ENCODE data around the gene OSGEP. TPM values are rescaled to one million over a fixed set of nuclear protein-coding genes. Genes with fewer than 3 reads are reported as not detected.

OSGEP gene
- total and polyA plus RNA-seq, 4 donors: 35.5 to 54.1 (median 44.2) TPM

GRCh38 chr14:20429801-20430669 is 24.6 kb downstream of the OSGEP start:
- Histone ChIP-seq H3K9ac (ENCODE audit: insufficient read depth in 1 of 2, low read length in 2 of 2) (no peak overlapping the region), H3K9me3 (ENCODE audit: control insufficient read depth in 4 of 4, insufficient read depth in 3 of 4, low read length in 3 of 4) (no peaks in the 10 kb centered on the region), H3K36me3 (ENCODE audit: control insufficient read depth in 4 of 4, insufficient read depth in 4 of 4, low read length in 4 of 4) (no peaks in the 10 kb centered on the region), H3K4me3 (no peak overlapping the region), H3K4me1 (ENCODE audit: control insufficient read depth in 5 of 5, insufficient read depth in 5 of 5, low read length in 5 of 5) (peaks cover 0 to 12% (median 0%) of the 10 kb centered on the region in 5 donors), H3K27ac (ENCODE audit: low read depth in 1 of 2, low read length in 1 of 2) (no peak overlapping the region), H3K27me3 (ENCODE audit: control insufficient read depth in 3 of 3, insufficient read depth in 3 of 3, low read length in 2 of 3) (peaks cover 0 to 7% (median 0%) of the 10 kb centered on the region in 3 donors)
- ATAC-seq (ENCODE audit: insufficient read depth, low FRiP score) (peak; percentile 50), DNase-seq (no peak)
- WGBS, 2 donors: 68% methylated on average over 30 of the region's 30 CpGs
- TF ChIP-seq CTCF (IDR thresholded peaks at IDR 0.05; ENCODE audit: control extremely low read depth, extremely low read depth): no peak

GRCh38 chr14:20428802-20429201 is 25.8 kb downstream of the OSGEP start:
- DNase-seq (no peak), ATAC-seq (ENCODE audit: insufficient read depth, low FRiP score) (no peak)
- no peaks in the 10 kb centered on the region for H3K36me3 ChIP-seq (ENCODE audit: control insufficient read depth in 4 of 4, insufficient read depth in 4 of 4, low read length in 4 of 4)
- no peak for TF ChIP-seq CTCF (IDR thresholded peaks at IDR 0.05; ENCODE audit: control extremely low read depth, extremely low read depth)
- WGBS, 2 donors: 27 to 40% methylated on average over 5 of the region's 5 CpGs
- H3K27me3 ChIP-seq (ENCODE audit: control insufficient read depth in 3 of 3, insufficient read depth in 3 of 3, low read length in 2 of 3): peaks cover 0 to 2% (median 0%) of the 10 kb centered on the region in 3 donors
- no peak overlapping the region for H3K27ac ChIP-seq (ENCODE audit: low read depth in 1 of 2, low read length in 1 of 2)
- no peaks in the 10 kb centered on the region for H3K9me3 ChIP-seq (ENCODE audit: control insufficient read depth in 4 of 4, insufficient read depth in 3 of 4, low read length in 3 of 4)
- H3K4me3 ChIP-seq: no peak overlapping the region
- no peak overlapping the region for H3K9ac ChIP-seq (ENCODE audit: insufficient read depth in 1 of 2, low read length in 2 of 2)
- peaks cover 0 to 9% (median 0%) of the 10 kb centered on the region in 5 donors for H3K4me1 ChIP-seq (ENCODE audit: control insufficient read depth in 5 of 5, insufficient read depth in 5 of 5, low read length in 5 of 5)

GRCh38 chr14:20428010-20428365 is 26.6 kb downstream of the OSGEP start:
- peaks cover 0 to 9% (median 0%) of the 10 kb centered on the region in 5 donors for H3K4me1 ChIP-seq (ENCODE audit: control insufficient read depth in 5 of 5, insufficient read depth in 5 of 5, low read length in 5 of 5)
- WGBS, 2 donors: 46 to 68% methylated on average over 5 of the region's 5 CpGs
- H3K4me3 ChIP-seq: no peak overlapping the region
- ATAC-seq (ENCODE audit: insufficient read depth, low FRiP score) (no peak), DNase-seq (no peak)
- H3K36me3 ChIP-seq (ENCODE audit: control insufficient read depth in 4 of 4, insufficient read depth in 4 of 4, low read length in 4 of 4): no peaks in the 10 kb centered on the region
- H3K9ac ChIP-seq (ENCODE audit: insufficient read depth in 1 of 2, low read length in 2 of 2): no peak overlapping the region
- no peaks in the 10 kb centered on the region for H3K27me3 ChIP-seq (ENCODE audit: control insufficient read depth in 3 of 3, insufficient read depth in 3 of 3, low read length in 2 of 3)
- H3K27ac ChIP-seq (ENCODE audit: low read depth in 1 of 2, low read length in 1 of 2): peak overlapping the region in 1 of 2 donors; percentile 60
- TF ChIP-seq CTCF (IDR thresholded peaks at IDR 0.05; ENCODE audit: control extremely low read depth, extremely low read depth): no peak
- no peaks in the 10 kb centered on the region for H3K9me3 ChIP-seq (ENCODE audit: control insufficient read depth in 4 of 4, insufficient read depth in 3 of 4, low read length in 3 of 4)

Data from lung (tissue), 12 donors.